Limb (tissue), 2 donors: ENCODE results near the gene RPS15.

Experiments
- DNase-seq, 2 donors: peaks; one replicate each; pipeline ENCODE4 v3.0.0-alpha.2; 2016; ENCODE audit errors: extremely low spot score in 2 of 2

RPS15 gene

GRCh38 chr19:1438035-1438932 lies at the start of gene RPS15:
Gene RPS15, plus strand, starts transcription at chr19:1438396. Its CDS starts 30 bp downstream, at chr19:1438426.
- DNase-seq: peak; percentile 96 to 98

GRCh38 chr19:1388637-1389026 lies 49.6 kb upstream of the RPS15 start:
- no peak for DNase-seq

DNA sequence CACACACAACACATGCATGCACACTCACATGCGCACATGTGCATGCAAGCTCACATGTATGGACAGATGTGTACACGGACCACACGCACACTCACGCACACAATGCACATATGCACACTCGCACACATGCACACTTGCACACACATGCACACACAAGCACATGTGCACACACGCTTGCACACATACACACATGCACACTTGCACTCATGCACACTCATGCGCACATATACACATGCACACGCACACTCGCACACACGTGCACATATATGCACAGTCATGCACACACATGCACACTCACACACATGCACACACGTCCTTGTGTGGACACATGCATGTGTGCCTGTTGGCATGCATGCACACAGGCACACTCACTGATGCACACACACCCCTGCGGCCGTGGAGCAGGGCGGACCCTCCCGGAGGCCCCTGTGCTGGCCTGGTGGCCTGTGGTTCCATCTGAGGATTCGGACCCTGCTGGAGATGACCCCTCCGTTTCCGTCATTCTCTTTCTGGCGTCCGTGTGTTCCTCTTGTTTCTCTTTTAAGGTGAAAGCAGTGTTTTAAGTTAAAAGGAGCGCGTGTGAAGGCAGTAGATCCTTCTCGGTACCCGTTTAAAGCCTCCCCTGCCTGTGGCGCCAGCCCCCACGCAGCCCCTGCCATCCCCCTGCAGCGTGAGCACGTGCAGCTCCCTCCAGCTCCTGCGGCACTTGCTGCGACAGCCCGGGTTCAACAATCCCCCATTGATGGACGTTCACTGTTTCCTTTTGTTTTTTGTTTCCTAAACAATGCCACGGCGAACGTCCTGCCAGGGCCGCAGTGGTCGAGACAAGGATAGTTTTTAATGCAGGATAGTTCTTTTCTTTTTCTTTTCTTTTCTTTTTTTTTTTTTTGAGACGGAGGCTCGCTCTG lies 48.9 kb upstream of the RPS15 start:
- no peak for DNase-seq

DNA sequence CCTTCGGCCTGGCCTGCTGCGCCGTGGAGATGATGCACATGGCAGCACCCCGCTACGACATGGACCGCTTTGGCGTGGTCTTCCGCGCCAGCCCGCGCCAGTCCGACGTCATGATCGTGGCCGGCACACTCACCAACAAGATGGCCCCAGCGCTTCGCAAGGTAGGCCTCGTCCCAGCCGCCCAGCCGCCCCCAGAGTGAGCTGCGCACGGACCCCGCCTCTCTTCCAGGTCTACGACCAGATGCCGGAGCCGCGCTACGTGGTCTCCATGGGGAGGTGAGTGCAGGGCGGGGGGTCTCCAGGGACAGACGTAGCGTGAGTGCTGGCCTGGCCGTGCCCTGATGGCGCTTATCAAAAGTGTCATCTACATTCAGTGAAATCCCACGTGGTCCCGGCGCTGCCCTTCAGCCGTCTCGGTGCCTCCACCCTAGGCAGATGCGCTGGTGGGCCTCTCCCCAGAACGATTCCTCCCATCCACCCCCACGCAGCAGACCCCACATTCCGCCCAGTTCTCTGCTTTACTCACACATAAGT lies 47.2 kb upstream of the RPS15 start:
- no peak for DNase-seq

- no peak for DNase-seq
Measured at GRCh38 chr19:1392407-1392806, 45.8 kb upstream of the RPS15 start.

DNA sequence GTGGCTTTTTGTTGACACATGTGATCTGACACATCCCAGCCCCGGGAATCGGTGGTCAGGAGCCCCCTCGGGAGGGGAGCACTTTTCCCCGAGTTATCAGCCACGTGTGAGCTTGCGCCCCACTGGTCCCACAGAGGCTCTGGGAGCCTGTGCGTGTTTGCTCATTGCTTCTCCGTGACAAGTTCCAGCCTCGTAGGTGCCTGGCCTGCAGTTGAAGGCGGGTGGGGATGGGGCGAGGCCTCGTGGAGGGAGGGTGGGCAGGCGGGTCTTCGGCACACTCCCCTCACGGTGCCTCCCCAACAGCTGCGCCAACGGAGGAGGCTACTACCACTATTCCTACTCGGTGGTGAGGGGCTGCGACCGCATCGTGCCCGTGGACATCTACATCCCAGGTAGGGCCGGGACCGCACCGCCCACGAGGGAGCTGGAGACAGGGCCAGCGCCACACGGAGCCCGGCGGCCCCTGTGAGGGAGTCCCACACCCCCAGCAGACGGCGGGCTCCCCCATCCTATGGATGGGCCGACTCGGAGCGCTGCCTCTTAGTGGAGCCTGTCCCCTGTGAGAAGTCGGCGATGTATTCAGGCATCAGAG lies 45.2 kb upstream of the RPS15 start:
- no peak for DNase-seq

- no peak for DNase-seq
Measured at GRCh38 chr19:1393841-1394240, 44.4 kb upstream of the RPS15 start.

DNA sequence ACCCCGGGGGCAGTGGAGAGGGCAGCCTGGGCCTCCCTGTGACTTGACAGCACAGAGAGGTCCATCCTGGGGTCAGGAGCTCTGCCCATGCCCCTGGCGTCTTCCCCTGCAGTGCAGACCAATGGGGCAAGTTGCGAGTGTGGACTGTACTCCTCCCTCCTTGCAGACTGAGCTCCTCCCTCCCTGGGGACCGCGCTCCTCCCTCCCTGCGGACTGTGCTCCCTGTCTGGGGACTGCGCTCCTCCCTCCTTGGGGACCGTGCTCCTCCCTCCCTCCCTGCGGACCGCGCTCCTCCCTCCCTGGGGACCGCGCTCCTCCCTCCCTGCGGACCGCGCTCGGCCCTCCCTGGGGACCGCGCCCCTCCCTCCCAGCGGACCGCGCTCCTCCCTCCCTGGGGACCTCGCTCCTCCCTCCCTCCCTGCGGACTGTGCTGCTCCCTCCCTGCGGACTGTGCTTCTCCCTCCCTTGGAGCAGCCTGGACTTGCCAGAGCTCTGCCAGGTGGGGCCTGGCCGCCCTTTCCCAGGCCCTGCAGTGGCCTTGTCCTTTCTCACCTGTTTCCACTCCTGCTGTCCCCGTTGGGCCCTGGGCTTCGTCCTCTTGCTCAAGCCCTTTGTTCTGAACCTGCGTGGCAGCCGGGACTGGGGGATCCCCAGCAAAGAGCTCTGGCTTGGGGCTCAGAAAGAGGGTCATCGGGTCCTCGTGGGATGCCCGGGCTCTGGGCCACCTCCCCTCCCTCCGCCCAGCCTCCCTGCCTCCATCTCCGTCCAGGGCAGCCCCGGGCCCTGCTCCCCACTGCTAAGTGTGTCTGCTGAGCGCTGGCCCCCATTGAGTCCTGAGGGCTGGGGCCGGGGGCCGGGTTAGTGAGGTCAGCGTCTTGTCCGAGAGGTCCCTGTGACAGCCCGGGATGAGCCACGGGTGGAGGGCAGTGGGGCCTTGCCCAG lies 43.7 kb upstream of the RPS15 start:
- DNase-seq: no peak

DNA sequence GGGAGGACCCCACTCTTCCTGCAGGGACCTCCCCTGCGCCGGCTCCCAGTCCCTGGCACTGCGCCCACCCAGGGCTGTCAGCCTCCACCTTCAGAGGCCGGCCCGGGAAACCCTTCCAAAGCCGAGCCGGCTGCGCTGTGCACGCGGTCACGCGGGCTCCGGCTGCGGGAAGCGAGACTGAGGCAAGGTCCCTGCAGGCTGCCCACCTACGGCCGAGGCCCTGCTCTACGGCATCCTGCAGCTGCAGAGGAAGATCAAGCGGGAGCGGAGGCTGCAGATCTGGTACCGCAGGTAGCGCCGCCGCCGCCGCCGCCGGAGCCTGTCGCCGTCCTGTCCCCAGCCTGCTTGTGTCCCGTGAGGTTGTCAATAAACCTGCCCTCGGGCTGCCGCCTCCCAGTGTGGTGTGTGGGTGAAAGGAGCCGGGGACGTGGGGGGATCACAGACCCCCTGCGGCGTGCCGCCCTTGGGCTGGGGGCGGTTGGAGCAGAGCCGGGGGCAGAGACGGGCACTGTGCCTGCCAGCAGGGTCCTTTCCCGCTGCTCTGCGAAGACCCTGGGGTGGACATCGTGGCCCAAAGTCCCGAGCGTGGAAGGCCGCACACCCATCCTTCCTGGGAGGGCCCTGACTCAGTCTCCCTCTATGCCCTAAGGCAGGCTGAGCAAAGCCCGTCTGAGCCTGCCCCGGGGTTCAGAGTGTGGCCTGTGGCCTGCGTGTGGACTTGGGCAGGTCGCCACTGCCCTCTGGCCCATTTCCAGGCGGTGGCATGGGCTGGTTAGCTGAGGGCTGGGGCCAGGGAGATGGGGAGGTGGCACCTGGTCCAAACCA lies 42.8 kb upstream of the RPS15 start:
- no peak for DNase-seq

DNA sequence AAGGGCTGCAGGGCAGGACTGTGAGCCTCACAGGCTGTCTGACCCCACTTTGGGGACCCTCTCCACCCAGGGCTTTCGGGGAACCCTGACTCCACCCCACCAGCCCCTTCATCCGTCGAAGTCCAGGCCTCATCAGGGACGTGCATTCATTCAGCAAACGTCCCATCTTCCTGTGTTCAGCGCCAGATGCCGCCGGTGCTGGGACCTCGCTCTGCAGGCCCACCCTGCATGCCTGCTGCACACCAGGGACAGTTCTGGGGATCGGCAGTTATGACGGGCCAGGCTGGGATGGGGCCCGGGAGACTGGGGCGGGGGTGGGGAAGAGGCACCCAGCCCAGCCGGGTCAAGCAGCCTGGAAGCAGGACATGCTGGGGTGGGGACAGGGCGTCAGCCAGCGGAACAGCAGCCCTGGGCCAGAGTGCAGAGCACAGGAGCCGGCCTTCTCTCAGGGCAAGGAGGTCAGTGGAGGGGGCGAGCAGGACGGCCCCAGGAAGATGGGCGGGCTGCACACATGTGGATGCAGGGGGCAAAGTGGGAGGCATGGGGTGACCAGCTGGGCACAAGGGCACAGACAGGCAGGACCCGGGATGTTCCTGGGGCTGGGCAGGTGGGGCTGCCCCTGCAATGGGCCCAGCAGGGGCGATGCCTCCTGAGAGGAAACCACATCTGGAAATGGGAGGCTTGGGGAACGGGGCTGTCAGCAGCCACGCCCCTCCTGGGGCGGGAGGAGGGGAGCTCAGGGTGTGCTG lies 42.0 kb upstream of the RPS15 start:
- DNase-seq: no peak

DNA sequence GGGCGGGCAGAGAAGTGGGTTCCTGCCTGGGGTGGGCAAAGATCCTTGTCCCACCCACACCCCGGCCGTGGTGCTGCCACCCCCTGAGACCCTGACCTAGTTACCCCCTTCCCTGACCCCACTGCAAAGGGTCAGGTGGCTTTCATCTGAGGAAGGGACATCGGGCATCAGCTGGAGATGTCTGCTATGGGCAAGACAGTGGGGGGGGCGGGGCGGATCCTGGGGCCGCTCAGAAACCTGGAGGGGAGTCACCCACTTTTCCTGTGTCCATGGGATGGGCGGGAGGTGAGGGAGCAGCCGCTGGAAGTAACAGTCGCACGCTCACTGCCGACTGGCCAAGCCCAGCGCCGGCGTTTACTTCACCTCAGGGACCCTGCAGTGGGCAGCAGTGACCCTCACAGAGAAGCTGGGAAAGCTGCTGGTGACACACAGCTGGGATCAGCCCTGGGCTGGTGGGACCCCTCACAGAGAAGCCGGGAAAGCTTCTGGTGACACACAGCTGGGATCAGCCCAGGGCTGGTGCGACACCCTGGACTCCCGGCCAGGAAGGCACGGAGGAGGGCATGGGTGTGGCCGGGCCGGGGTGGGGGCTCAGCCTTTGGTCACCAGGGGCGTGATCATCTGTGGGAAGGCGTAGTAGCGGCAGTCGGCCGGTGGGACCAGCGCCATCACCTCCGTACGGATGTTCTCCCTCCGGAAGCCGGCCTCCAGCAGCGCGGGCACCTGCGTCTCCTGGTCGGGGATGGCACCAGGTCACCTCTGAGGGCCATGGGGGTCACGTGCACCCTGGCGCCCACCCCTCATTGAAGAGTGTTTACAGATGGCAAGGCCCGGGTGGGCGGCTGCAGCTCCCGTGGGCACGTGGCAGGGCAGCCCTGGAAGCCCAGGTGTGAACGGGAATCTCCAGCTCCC lies 41.2 kb upstream of the RPS15 start:
- DNase-seq: no peak

DNA sequence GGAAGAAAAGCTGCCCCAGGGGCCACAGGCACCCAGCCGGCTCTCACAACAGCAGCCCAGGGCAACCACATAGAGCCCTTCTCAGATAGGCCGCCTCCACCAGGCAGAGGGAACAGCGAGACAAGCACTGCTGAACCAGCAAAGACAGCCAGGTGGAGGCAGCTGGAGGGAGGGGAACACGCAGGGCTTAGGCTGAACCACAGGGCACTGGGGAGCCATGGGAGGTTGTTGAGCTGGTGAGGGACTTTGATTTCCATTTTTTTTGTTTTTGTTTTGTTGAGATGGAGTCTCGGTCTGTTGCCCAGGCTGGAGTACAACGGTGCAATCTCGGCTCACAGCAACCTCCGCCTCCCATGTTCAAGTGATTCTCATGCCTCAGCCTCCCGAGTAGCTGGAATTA lies 40.4 kb upstream of the RPS15 start:
- no peak for DNase-seq

DNA sequence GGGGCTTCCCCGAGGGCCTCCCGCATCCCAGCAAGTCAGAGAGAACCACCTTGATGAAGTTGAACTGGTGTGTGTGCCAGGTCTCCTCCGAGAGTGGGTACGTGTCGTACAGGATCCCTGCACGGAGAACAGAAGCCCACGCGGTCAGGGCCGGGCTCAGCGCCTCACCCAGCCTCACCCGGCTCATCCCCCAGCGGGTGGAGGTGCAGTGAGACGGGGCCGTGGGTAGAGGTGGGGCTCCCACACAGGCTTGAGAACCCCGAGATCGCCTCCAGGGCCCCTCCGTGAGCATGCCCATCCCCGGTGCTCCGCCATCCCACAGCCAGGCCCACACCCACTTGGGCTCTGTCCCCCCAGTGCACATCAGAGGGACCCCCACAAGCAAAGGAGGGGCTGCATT lies 39.1 kb upstream of the RPS15 start:
- DNase-seq: no peak

- DNase-seq: no peak
Measured at GRCh38 chr19:1399745-1400144, 38.5 kb upstream of the RPS15 start.

DNA sequence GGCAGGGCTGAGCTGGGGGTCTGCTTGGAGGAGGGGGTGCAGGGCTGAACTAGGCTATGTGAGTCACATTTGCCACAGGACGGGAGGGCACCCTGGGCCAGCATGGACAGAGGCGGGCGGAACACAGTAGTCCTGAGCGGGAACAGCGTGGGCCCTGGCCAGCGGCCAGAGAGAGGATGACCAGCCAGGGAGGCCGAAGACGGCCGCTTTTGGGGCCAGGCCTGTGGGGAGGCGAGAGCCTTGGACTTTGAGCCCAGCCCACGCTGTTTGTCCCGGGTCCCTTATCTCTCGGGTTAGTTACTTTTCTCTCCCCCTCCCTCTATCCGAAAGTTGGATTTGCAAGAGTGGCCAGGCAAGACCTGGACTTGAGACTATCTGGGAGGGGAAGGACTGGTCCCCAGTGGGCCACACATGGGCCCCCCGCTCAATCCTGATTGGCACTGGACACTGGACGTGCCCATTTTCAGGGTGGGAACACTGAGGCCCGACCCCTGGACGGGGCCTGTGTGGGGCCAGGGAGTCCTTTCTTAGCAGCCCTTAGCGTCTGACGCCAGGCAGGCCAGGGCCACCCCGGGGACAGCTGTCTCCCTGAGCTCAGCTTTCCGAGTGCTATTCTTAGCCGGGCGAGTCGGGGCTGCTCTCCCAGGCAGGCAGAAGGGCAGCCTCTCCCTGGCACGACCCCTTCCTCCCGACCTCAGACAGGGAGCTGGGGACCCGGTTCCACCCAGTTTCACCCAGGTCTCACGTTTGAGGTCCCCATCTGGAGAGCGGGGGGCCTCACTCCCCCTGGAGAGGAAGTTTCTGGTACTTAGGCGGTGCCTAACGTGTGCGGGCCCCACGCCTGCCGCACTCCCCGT lies 37.7 kb upstream of the RPS15 start:
- peak in 1 of 2 donors; percentile 25 for DNase-seq

GRCh38 chr19:1401138-1401888 lies 36.9 kb upstream of the RPS15 start, which contains the start of gene GAMT:
Gene GAMT, minus strand, starts transcription at chr19:1401542. Its CDS starts 66 bp downstream, at chr19:1401476.
- peak; percentile 42 to 80 for DNase-seq
